ENCODE data around the gene CRYZ.
"Not testable (repeated sequence)": the region's sequence is repeated elsewhere in the genome, so short reads cannot be mapped to it uniquely, and the experiment has no call there.

Gene CRYZ

GRCh38 chr1:74732960-74733603 lies at the start of gene CRYZ, which contains the start of gene TYW3:
TSS of gene CRYZ (minus strand) at chr1:74733050. CDS start at chr1:74724821, 8,229 bp downstream.
TSS of gene TYW3 (plus strand) at chr1:74733152. CDS start at chr1:74733245, 93 bp downstream.
- peak; percentile 59 to 95 (median 83) for DNase-seq

- no peak for DNase-seq
Observed at GRCh38 chr1:74780594-74780993, 47.7 kb upstream of the CRYZ start.

- no peak for DNase-seq
Observed at GRCh38 chr1:74779750-74780149, 46.9 kb upstream of the CRYZ start.

- DNase-seq, result no peak
Observed at GRCh38 chr1:74777525-74777924, 44.7 kb upstream of the CRYZ start.

- DNase-seq, result no peak
Observed at GRCh38 chr1:74775735-74776134, 42.9 kb upstream of the CRYZ start.

GRCh38 chr1:74773582-74773981 lies 40.7 kb upstream of the CRYZ start:
- DNase-seq, result no peak

GRCh38 chr1:74772945-74773344 lies 40.1 kb upstream of the CRYZ start:
- DNase-seq, result no peak

- peak in 8 of 51 donors; percentile 0 to 34 (median 4) for DNase-seq
Observed at GRCh38 chr1:74771913-74772515, 39.2 kb upstream of the CRYZ start.

- DNase-seq, result no peak
Observed at GRCh38 chr1:74767490-74767889, 34.6 kb upstream of the CRYZ start.

GRCh38 chr1:74766579-74766978 lies 33.7 kb upstream of the CRYZ start:
- DNase-seq, result no peak

- no peak for DNase-seq
Observed at GRCh38 chr1:74763807-74764206, 31.0 kb upstream of the CRYZ start.

GRCh38 chr1:74756650-74757049 lies 23.8 kb upstream of the CRYZ start:
- DNase-seq, result not testable (repeated sequence)

GRCh38 chr1:74755475-74755874 lies 22.6 kb upstream of the CRYZ start:
- no peak for DNase-seq

GRCh38 chr1:74753104-74753503 lies 20.3 kb upstream of the CRYZ start:
- DNase-seq, result no peak

- no peak for DNase-seq
Observed at GRCh38 chr1:74748960-74749359, 16.1 kb upstream of the CRYZ start.

GRCh38 chr1:74745247-74745646 lies 12.4 kb upstream of the CRYZ start:
- DNase-seq, result not testable (repeated sequence)

- not testable (repeated sequence) for DNase-seq
Observed at GRCh38 chr1:74740307-74740980, 7.6 kb upstream of the CRYZ start.

GRCh38 chr1:74737333-74737732 lies 4.5 kb upstream of the CRYZ start:
- no peak for DNase-seq

- DNase-seq, result peak in 21 of 51 donors; percentile 0 to 92 (median 24)
Observed at GRCh38 chr1:74733604-74734484, 994 bp upstream of the CRYZ start.

GRCh38 chr1:74732071-74732946 lies 541 bp downstream of the CRYZ start:
- peak in 18 of 51 donors; percentile 4 to 52 (median 32) for DNase-seq
